Kidney tubule cell (primary cell): ENCODE data around the gene GPR17.

Source experiments
- DNase-seq: peaks from one replicate; pipeline ENCODE4 v3.0.0-alpha.2; 2018; ENCODE audit warnings: low spot score

The GPR17 gene

GRCh38 chr2:127694986-127695385 is 49.0 kb downstream of the GPR17 start:
- no peak for DNase-seq

GRCh38 chr2:127695491-127696472 is 49.8 kb downstream of the GPR17 start:
- DNase-seq = peak; percentile 83

GRCh38 chr2:127697482-127698180 is 51.7 kb downstream of the GPR17 start:
- DNase-seq = no peak

GRCh38 chr2:127698553-127699355 is 52.8 kb downstream of the GPR17 start:
- DNase-seq = no peak

- peak; percentile 74 for DNase-seq
Observed at GRCh38 chr2:127700527-127701192, 54.7 kb downstream of the GPR17 start.

- DNase-seq = peak; percentile 95
Observed at GRCh38 chr2:127701193-127701650, 55.3 kb downstream of the GPR17 start, which contains the start of gene SFT2D3. Gene SFT2D3 (plus strand): TSS chr2:127701497. CDS start chr2:127701529, 32 bp downstream.

GRCh38 chr2:127701651-127702394 is 55.9 kb downstream of the GPR17 start:
- peak; percentile 82 for DNase-seq
